ENCODE measurements around the gene ANKDD1A.

- TF ChIP-seq CTCF (IDR thresholded peaks at IDR 0.05): no peak
- no peak for TF ChIP-seq POLR2A (IDR thresholded peaks at IDR 0.05)
- TF ChIP-seq POLR2AphosphoS5 (IDR thresholded peaks at IDR 0.05): no peak
Measured at GRCh38 chr15:64981812-64982431, 70.2 kb downstream of the ANKDD1A start.
